Measurements from ENCODE around the gene MAGI2.

The MAGI2 gene

DNA sequence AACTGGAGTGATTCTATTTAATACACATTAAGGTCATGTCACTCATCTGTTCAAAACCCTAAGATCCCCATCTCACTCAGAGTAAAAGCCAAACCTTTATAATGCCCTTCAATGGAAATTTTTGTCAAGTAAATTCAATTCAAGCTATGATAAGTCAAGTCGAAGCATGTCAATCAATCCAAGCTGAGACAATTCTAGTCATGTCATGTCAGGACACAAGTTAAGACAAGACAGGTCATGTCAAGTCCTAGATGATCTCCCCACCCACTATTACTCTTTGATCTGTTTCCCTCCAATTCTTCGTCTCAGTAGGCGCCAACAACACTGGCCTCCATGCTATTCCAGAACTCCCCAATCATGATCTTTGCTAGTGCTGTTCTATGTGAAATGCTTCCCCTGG lies 141.4 kb downstream of the MAGI2 start:
- Histone ChIP-seq H3K36me3 (ENCODE audit: low read depth) (no peaks in the 10 kb centered on the region), H3K4me3 (ENCODE audit: severe bottlenecking) (no peak overlapping the region), H3K27me3 (ENCODE audit: insufficient read depth, poor library complexity, severe bottlenecking) (no peaks in the 10 kb centered on the region), H3K27ac (ENCODE audit: poor library complexity, severe bottlenecking) (no peak overlapping the region), H3K4me1 (ENCODE audit: insufficient read depth, poor library complexity, severe bottlenecking) (no peaks in the 10 kb centered on the region), H3K9me3 (ENCODE audit: severe bottlenecking) (no peaks in the 10 kb centered on the region)
- ATAC-seq (ENCODE audit: low read depth) (no peak), DNase-seq (ENCODE audit: low spot score) (no peak)
- no peak for TF ChIP-seq CTCF (IDR thresholded peaks at IDR 0.05; ENCODE audit: poor library complexity, severe bottlenecking)

DNA sequence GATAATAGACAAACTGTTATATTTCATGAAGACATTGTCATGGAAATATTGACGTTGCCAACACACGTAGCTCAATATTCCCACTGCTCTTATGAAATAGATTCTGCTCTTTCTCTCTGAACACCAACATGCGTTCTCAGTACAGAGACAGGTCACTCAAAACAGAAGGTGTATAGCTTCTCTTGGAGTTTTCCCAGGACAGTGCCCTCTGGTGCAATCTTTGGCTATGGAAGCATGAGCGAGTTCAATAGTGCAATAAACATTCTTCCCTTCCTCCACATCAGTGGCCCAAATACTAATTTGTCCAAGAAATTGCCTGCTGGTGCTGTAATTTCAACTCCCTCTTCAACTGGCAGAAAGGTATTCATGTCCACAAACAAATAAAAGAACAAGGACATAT lies 145.3 kb downstream of the MAGI2 start:
- no peak overlapping the region for H3K4me3 ChIP-seq (ENCODE audit: severe bottlenecking)
- H3K36me3 ChIP-seq (ENCODE audit: low read depth), result no peaks in the 10 kb centered on the region
- peak; percentile 40 for TF ChIP-seq CTCF (IDR thresholded peaks at IDR 0.05; ENCODE audit: poor library complexity, severe bottlenecking)
- H3K4me1 ChIP-seq (ENCODE audit: insufficient read depth, poor library complexity, severe bottlenecking), result no peaks in the 10 kb centered on the region
- H3K9me3 ChIP-seq (ENCODE audit: severe bottlenecking), result no peaks in the 10 kb centered on the region
- ATAC-seq (ENCODE audit: low read depth) (no peak), DNase-seq (ENCODE audit: low spot score) (no peak)
- H3K27ac ChIP-seq (ENCODE audit: poor library complexity, severe bottlenecking), result no peak overlapping the region
- no peaks in the 10 kb centered on the region for H3K27me3 ChIP-seq (ENCODE audit: insufficient read depth, poor library complexity, severe bottlenecking)

DNA sequence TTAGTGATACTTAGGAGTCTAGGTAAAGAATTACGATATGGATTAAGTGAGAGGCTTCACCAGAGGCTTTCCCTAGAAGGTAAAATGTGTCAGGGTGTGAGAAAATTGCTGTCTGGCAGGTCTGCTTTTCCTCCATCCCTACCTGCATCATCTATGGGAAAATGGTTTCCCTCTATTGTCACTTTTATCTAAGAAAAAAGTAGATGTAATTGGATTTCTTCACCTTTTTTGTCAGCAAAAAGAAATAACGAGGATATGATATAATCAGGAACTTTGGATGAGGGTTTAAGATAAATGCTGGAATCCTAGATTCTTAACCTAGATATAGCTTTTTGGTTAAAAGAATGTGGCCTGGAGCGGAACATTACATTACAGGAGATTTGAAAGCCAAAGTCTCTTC lies 146.1 kb downstream of the MAGI2 start:
- Histone ChIP-seq H3K4me1 (ENCODE audit: insufficient read depth, poor library complexity, severe bottlenecking) (no peaks in the 10 kb centered on the region), H3K4me3 (ENCODE audit: severe bottlenecking) (no peak overlapping the region), H3K27me3 (ENCODE audit: insufficient read depth, poor library complexity, severe bottlenecking) (no peaks in the 10 kb centered on the region), H3K27ac (ENCODE audit: poor library complexity, severe bottlenecking) (no peak overlapping the region), H3K9me3 (ENCODE audit: severe bottlenecking) (no peaks in the 10 kb centered on the region), H3K36me3 (ENCODE audit: low read depth) (no peaks in the 10 kb centered on the region)
- DNase-seq (ENCODE audit: low spot score) (no peak), ATAC-seq (ENCODE audit: low read depth) (no peak)
- TF ChIP-seq CTCF (IDR thresholded peaks at IDR 0.05; ENCODE audit: poor library complexity, severe bottlenecking), result no peak

DNA sequence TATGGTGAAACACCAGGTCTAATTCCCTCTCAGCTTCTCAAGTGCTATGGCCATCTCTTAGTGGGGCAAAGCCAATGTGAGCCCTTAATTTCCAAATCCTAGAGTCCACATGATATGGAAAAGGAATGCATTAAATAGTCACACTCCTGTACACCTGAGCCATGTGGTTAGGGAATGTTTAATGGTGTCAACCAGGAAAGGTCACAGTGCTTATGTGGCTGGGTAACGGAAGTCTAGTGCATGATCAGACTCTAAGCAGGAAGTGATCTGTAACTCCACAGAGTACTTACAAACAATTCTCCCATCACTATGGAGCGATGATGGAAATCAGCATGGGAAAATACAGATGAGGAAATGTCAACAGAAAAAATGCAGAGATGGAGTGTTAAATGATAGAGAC lies 148.8 kb downstream of the MAGI2 start:
- TF ChIP-seq CTCF (IDR thresholded peaks at IDR 0.05; ENCODE audit: poor library complexity, severe bottlenecking), result no peak
- Histone ChIP-seq H3K27ac (ENCODE audit: poor library complexity, severe bottlenecking) (no peak overlapping the region), H3K27me3 (ENCODE audit: insufficient read depth, poor library complexity, severe bottlenecking) (no peaks in the 10 kb centered on the region), H3K36me3 (ENCODE audit: low read depth) (no peaks in the 10 kb centered on the region), H3K4me3 (ENCODE audit: severe bottlenecking) (no peak overlapping the region), H3K4me1 (ENCODE audit: insufficient read depth, poor library complexity, severe bottlenecking) (no peaks in the 10 kb centered on the region), H3K9me3 (ENCODE audit: severe bottlenecking) (no peaks in the 10 kb centered on the region)
- no peak for DNase-seq (ENCODE audit: low spot score)
- ATAC-seq (ENCODE audit: low read depth), result no peak

GRCh38 chr7:79302293-79302692 lies 151.2 kb downstream of the MAGI2 start:
- no peak for DNase-seq (ENCODE audit: low spot score)
- ATAC-seq (ENCODE audit: low read depth), result no peak

More at GRCh38 chr7:79302293-79302692, 151.2 kb downstream of the MAGI2 start:
- Histone ChIP-seq H3K4me1 (ENCODE audit: insufficient read depth, poor library complexity, severe bottlenecking) (peaks cover 6% of the 10 kb centered on the region), H3K27ac (ENCODE audit: poor library complexity, severe bottlenecking) (no peak overlapping the region), H3K36me3 (ENCODE audit: low read depth) (no peaks in the 10 kb centered on the region), H3K9me3 (ENCODE audit: severe bottlenecking) (no peaks in the 10 kb centered on the region), H3K4me3 (ENCODE audit: severe bottlenecking) (no peak overlapping the region), H3K27me3 (ENCODE audit: insufficient read depth, poor library complexity, severe bottlenecking) (no peaks in the 10 kb centered on the region)
- no peak for TF ChIP-seq CTCF (IDR thresholded peaks at IDR 0.05; ENCODE audit: poor library complexity, severe bottlenecking)
